Stomach (tissue), 9 donors: ENCODE measurements around the gene ONECUT3. TPM values are rescaled to one million over a fixed set of nuclear protein-coding genes. Genes with fewer than 3 reads are reported as not detected.
A peak's percentile ranks its signal among the peaks of the same experiment; 100 is the strongest.

Experiments used
- DNase-seq, 2 donors: peaks; one replicate each; pipeline versions ENCODE4 v3.0.0 to v3.0.0-alpha.2; 2013 to 2019
- H3K27ac ChIP-seq, 5 donors: fragments of 200-600 bp in 4 of 5; sonication (generic) in 4 of 5; one replicate each; pipeline ENCODE4 v1.5.1; 2013 to 2019; ENCODE audit warnings: mild to moderate bottlenecking in 1 of 5, moderate library complexity in 1 of 5
- H3K27me3 ChIP-seq, 3 donors: fragments of 200-600 bp; sonication (generic); one replicate each; pipeline ENCODE4 v1.5.1; 2017 to 2019; ENCODE audit warnings: mixed run types in 1 of 3
- H3K36me3 ChIP-seq, 4 donors: fragments of 200-600 bp; sonication (generic); 1 replicate in 3 of 4; 2 replicates in 1 of 4; pipeline ENCODE4 v1.5.1; 2016 to 2019
- H3K4me1 ChIP-seq, 4 donors: fragments of 200-600 bp; sonication (generic); one replicate each; pipeline ENCODE4 v1.5.1; 2016 to 2019
- H3K4me3 ChIP-seq, 4 donors: fragments of 200-600 bp; sonication (generic) in 3 of 4; one replicate each; pipeline ENCODE4 v1.5.1; 2016 to 2019; ENCODE audit warnings: mild to moderate bottlenecking in 1 of 4
- H3K9me3 ChIP-seq, 4 donors: fragments of 200-600 bp; sonication (generic); one replicate each; pipeline ENCODE4 v1.5.1; 2016 to 2019
- CTCF ChIP-seq, 7 experiments: fragments of 450-650 bp in 4 of 7; fragments of 200-600 bp in 3 of 7; sonication (generic) in 3 of 7; IDR thresholded peaks; one replicate each; pipeline ENCODE4 v1.5.1; 2016 to 2019; ENCODE audit warnings: antibody characterized with exemption in 7 of 7, control low read depth in 2 of 7, mild to moderate bottlenecking in 1 of 7
- EP300 ChIP-seq: sonication (generic); formaldehyde crosslinking; IDR thresholded peaks from one replicate; pipeline ENCODE4 v1.6.1; 2017; ENCODE audit warnings: antibody characterized with exemption
- POLR2A ChIP-seq, 4 donors: fragments of 450-650 bp; IDR thresholded peaks; one replicate each; pipeline ENCODE4 v1.6.1; 2016; ENCODE audit warnings: antibody characterized with exemption in 4 of 4, control low read depth in 2 of 4, mild to moderate bottlenecking in 1 of 4, moderate library complexity in 1 of 4
- POLR2AphosphoS5 ChIP-seq, 3 donors: sonication (generic); formaldehyde crosslinking; IDR thresholded peaks; one replicate each; pipeline ENCODE4 v1.6.1; 2016; ENCODE audit warnings: antibody characterized with exemption in 3 of 3
- WGBS, 5 donors: extraction: QIAGEN DNeasy Blood & Tissue Kit in 3 of 5; methylation state at CpG; one replicate each; pipeline versions ENCODE4 v1.1.5 to v1.1.7; 2013 to 2018; 5-methylcytosine and 5-hydroxymethylcytosine counted together
- intact Hi-C: fragments of 100-400 bp; cut with DNase I; formaldehyde crosslinking; loops from one replicate; pipeline ENCODE4 v1.15.1; 2023; ENCODE audit warnings: low total_unique reads
- polyA plus RNA-seq, 3 donors: library from polyadenylated mRNA; stranded (reverse); fragments of 200-250 nt; gene quantifications; one replicate each; pipeline ENCODE4 v1.2.3, GENCODE V29; 2013
- total RNA-seq, 5 donors: library from RNA; depleted of rRNA; stranded (reverse); fragments of >200 nt; gene quantifications; one replicate each; pipeline versions ENCODE4 v1.1.0 to v1.2.3, GENCODE V29; 2014 to 2016
- donor health status: healthy with polysubstance abuse.
- donor health status: Bipolar disorder and iron deficiency.
- donor health status: healthy.

Gene ONECUT3
- total and polyA plus RNA-seq, 8 donors = 0.13 to 0.37 (median 0.29) TPM; not detected in 5

- no peaks in the 10 kb centered on the region for H3K36me3 ChIP-seq
- H3K4me1 ChIP-seq = peaks cover 6 to 15% (median 12%) of the 10 kb centered on the region in 4 donors
- 7 to 38% (median 9%) methylated on average over 15 to 90 of the region's 90 CpGs for WGBS, 5 donors
- peaks cover 9 to 100% (median 47%) of the 10 kb centered on the region in 3 donors for H3K27me3 ChIP-seq
- H3K4me3 ChIP-seq = peak overlapping the region; percentile 39 to 49 (median 44)
- no peaks in the 10 kb centered on the region for H3K9me3 ChIP-seq
- DNase-seq = peak; percentile 65 to 85
- TF ChIP-seq POLR2AphosphoS5 (IDR thresholded peaks at IDR 0.05) = no peak
- no peak overlapping the region for H3K27ac ChIP-seq
- intact Hi-C loops = no loop called here
These were observed 27.9 kb upstream of the ONECUT3 start for GRCh38 chr19:1725100-1726064.

GRCh38 chr19:1728816-1729567 is 24.3 kb upstream of the ONECUT3 start:
- DNase-seq = no peak
- peaks cover 9 to 100% (median 73%) of the 10 kb centered on the region in 3 donors for H3K27me3 ChIP-seq
- no peak overlapping the region for H3K27ac ChIP-seq
- H3K9me3 ChIP-seq = no peaks in the 10 kb centered on the region
- TF ChIP-seq POLR2A (IDR thresholded peaks at IDR 0.05) (no peak), POLR2AphosphoS5 (IDR thresholded peaks at IDR 0.05) (no peak), CTCF (IDR thresholded peaks at IDR 0.05) (no peak), EP300 (no peak)
- 84 to 93% (median 91%) methylated on average over 32 to 33 of the region's 33 CpGs for WGBS, 5 donors
- H3K4me1 ChIP-seq = peaks cover 6 to 15% (median 12%) of the 10 kb centered on the region in 4 donors
- no peak overlapping the region for H3K4me3 ChIP-seq
- intact Hi-C loops = no loop called here
- no peaks in the 10 kb centered on the region for H3K36me3 ChIP-seq

- DNase-seq = no peak
- WGBS, 5 donors = 81 to 88% (median 84%) methylated on average over 18 to 19 of the region's 19 CpGs
- Histone ChIP-seq H3K27me3 (peaks cover 9 to 100% (median 78%) of the 10 kb centered on the region in 3 donors), H3K27ac (no peak overlapping the region), H3K36me3 (no peaks in the 10 kb centered on the region), H3K4me1 (peaks cover 6 to 15% (median 12%) of the 10 kb centered on the region in 4 donors), H3K9me3 (no peaks in the 10 kb centered on the region), H3K4me3 (no peak overlapping the region)
- intact Hi-C loops = no loop called here
- TF ChIP-seq POLR2A (IDR thresholded peaks at IDR 0.05) (no peak), POLR2AphosphoS5 (IDR thresholded peaks at IDR 0.05) (no peak), CTCF (IDR thresholded peaks at IDR 0.05) (no peak), EP300 (no peak)
These were observed 23.8 kb upstream of the ONECUT3 start for GRCh38 chr19:1729568-1729925.

- DNase-seq = no peak
- no peak for TF ChIP-seq EP300
- TF ChIP-seq CTCF (IDR thresholded peaks at IDR 0.05) = no peak
- no peak for TF ChIP-seq POLR2AphosphoS5 (IDR thresholded peaks at IDR 0.05)
- no peak for TF ChIP-seq POLR2A (IDR thresholded peaks at IDR 0.05)
- H3K27ac ChIP-seq = no peak overlapping the region
- intact Hi-C loops = no loop called here
- WGBS, 5 donors = 77 to 79% (median 78%) methylated on average over 15 to 17 of the region's 17 CpGs
- H3K9me3 ChIP-seq = no peaks in the 10 kb centered on the region
- peaks cover 9 to 100% (median 82%) of the 10 kb centered on the region in 3 donors for H3K27me3 ChIP-seq
- H3K4me3 ChIP-seq = no peak overlapping the region
- no peaks in the 10 kb centered on the region for H3K36me3 ChIP-seq
- peaks cover 6 to 12% (median 11%) of the 10 kb centered on the region in 4 donors for H3K4me1 ChIP-seq
These were observed 23.1 kb upstream of the ONECUT3 start for GRCh38 chr19:1730157-1730556.
